HuH-7.5 (cell line): ENCODE measurements around the gene HM13.
"Not testable (repeated sequence)": the region's sequence is repeated elsewhere in the genome, so short reads cannot be mapped to it uniquely, and the experiment has no call there.

Experiments used
- DNase-seq: peaks from one replicate; pipeline ENCODE4 v3.0.0; 2011; ENCODE audit warnings: low spot score

HM13 gene

GRCh38 chr20:31543966-31544598 is 29.8 kb downstream of the HM13 start:
- no peak for DNase-seq

- no peak for DNase-seq
Measured at GRCh38 chr20:31544600-31544999, 30.4 kb downstream of the HM13 start.

GRCh38 chr20:31545621-31546040 is 31.4 kb downstream of the HM13 start:
- not testable (repeated sequence) for DNase-seq

GRCh38 chr20:31547017-31547675 is 32.9 kb downstream of the HM13 start:
- DNase-seq = peak; percentile 36

GRCh38 chr20:31547720-31548298 is 33.6 kb downstream of the HM13 start:
- DNase-seq = no peak

GRCh38 chr20:31548820-31549512 is 34.7 kb downstream of the HM13 start:
- DNase-seq = no peak

- no peak for DNase-seq
Measured at GRCh38 chr20:31549513-31549880, 35.3 kb downstream of the HM13 start.

GRCh38 chr20:31550099-31550498 is 35.9 kb downstream of the HM13 start:
- no peak for DNase-seq

GRCh38 chr20:31551163-31552081 is 37.2 kb downstream of the HM13 start:
- no peak for DNase-seq

- no peak for DNase-seq
Measured at GRCh38 chr20:31555203-31555775, 41.0 kb downstream of the HM13 start.

GRCh38 chr20:31559704-31560093 is 45.5 kb downstream of the HM13 start:
- no peak for DNase-seq

GRCh38 chr20:31560094-31560745 is 46.0 kb downstream of the HM13 start:
- DNase-seq = peak; percentile 79

- no peak for DNase-seq
Measured at GRCh38 chr20:31560746-31561598, 46.7 kb downstream of the HM13 start.

- no peak for DNase-seq
Measured at GRCh38 chr20:31562241-31562640, 48.0 kb downstream of the HM13 start.

GRCh38 chr20:31564284-31564683 is 50.0 kb downstream of the HM13 start:
- DNase-seq = no peak

- no peak for DNase-seq
Measured at GRCh38 chr20:31565699-31566318, 51.6 kb downstream of the HM13 start.

- no peak for DNase-seq
Measured at GRCh38 chr20:31566319-31566657, 52.0 kb downstream of the HM13 start.

- DNase-seq = no peak
Measured at GRCh38 chr20:31566658-31567379, 52.6 kb downstream of the HM13 start.

- no peak for DNase-seq
Measured at GRCh38 chr20:31567380-31567720, 53.1 kb downstream of the HM13 start.
